Gastroesophageal sphincter (tissue), 3 donors: ENCODE data around the gene SSH2.

ENCODE experiments used
- EP300 ChIP-seq: sonication (generic); formaldehyde crosslinking; IDR thresholded peaks from one replicate; pipeline ENCODE4 v1.6.1; 2017; ENCODE audit warnings: antibody characterized with exemption, mild to moderate bottlenecking
- POLR2A ChIP-seq, 2 donors: fragments of 450-650 bp; IDR thresholded peaks; one replicate each; pipeline ENCODE4 v1.6.1; 2017; ENCODE audit warnings: antibody characterized with exemption in 2 of 2, mild to moderate bottlenecking in 2 of 2, moderate library complexity in 1 of 2
- TF ChIP-seq, protein P1 (sequence below), 4 experiments: fragments of 200-600 bp in 2 of 4; fragments of 450-650 bp in 2 of 4; sonication (generic) in 1 of 4; IDR thresholded peaks; one replicate each; pipeline ENCODE4 v1.5.1; 2017 to 2019; ENCODE audit warnings: antibody characterized with exemption in 4 of 4, mild to moderate bottlenecking in 2 of 4, moderate library complexity in 2 of 4

DNA sequence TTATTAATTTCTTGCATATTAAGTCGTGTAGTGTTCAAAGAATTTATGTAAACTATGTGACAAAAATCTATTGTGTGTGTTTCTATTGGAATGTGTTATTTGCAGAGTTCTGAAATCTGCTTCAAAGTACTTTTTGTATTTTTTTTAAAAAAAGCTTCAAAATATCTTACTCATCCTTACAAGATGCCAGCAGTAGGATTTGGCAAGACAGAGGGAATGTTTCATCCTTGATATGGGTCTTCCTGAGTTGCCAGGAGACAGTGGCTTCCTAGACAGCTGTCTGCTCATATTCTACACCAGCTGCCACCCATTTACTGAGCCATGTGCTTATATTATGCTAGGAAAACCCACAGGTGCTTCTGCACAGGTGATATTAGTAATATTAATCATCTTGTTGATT is 47.8 kb upstream of the SSH2 start:
- TF ChIP-seq, protein P1, sequence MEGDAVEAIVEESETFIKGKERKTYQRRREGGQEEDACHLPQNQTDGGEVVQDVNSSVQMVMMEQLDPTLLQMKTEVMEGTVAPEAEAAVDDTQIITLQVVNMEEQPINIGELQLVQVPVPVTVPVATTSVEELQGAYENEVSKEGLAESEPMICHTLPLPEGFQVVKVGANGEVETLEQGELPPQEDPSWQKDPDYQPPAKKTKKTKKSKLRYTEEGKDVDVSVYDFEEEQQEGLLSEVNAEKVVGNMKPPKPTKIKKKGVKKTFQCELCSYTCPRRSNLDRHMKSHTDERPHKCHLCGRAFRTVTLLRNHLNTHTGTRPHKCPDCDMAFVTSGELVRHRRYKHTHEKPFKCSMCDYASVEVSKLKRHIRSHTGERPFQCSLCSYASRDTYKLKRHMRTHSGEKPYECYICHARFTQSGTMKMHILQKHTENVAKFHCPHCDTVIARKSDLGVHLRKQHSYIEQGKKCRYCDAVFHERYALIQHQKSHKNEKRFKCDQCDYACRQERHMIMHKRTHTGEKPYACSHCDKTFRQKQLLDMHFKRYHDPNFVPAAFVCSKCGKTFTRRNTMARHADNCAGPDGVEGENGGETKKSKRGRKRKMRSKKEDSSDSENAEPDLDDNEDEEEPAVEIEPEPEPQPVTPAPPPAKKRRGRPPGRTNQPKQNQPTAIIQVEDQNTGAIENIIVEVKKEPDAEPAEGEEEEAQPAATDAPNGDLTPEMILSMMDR (IDR thresholded peaks at IDR 0.05) = no peak
- TF ChIP-seq EP300 = no peak
- TF ChIP-seq POLR2A (IDR thresholded peaks at IDR 0.05) = no peak
